ENCODE measurements around the gene RXRG.

The RXRG gene

GRCh38 chr1:165415068-165415467 lies 29.9 kb downstream of the RXRG start:
- TF ChIP-seq, protein P1, sequence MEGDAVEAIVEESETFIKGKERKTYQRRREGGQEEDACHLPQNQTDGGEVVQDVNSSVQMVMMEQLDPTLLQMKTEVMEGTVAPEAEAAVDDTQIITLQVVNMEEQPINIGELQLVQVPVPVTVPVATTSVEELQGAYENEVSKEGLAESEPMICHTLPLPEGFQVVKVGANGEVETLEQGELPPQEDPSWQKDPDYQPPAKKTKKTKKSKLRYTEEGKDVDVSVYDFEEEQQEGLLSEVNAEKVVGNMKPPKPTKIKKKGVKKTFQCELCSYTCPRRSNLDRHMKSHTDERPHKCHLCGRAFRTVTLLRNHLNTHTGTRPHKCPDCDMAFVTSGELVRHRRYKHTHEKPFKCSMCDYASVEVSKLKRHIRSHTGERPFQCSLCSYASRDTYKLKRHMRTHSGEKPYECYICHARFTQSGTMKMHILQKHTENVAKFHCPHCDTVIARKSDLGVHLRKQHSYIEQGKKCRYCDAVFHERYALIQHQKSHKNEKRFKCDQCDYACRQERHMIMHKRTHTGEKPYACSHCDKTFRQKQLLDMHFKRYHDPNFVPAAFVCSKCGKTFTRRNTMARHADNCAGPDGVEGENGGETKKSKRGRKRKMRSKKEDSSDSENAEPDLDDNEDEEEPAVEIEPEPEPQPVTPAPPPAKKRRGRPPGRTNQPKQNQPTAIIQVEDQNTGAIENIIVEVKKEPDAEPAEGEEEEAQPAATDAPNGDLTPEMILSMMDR (IDR thresholded peaks at IDR 0.05; ENCODE audit: low read depth, low read length), result no peak
- no peak overlapping the region for H3K4me3 ChIP-seq (ENCODE audit: low read depth, low read length)

- no peak overlapping the region for H3K4me3 ChIP-seq (ENCODE audit: low read depth, low read length)
- TF ChIP-seq, protein P1 (IDR thresholded peaks at IDR 0.05; ENCODE audit: low read depth, low read length), result no peak
Measured at GRCh38 chr1:165414620-165415019, 30.3 kb downstream of the RXRG start.

GRCh38 chr1:165411396-165411795 lies 33.5 kb downstream of the RXRG start:
- TF ChIP-seq, protein P1 (IDR thresholded peaks at IDR 0.05; ENCODE audit: low read depth, low read length), result no peak

GRCh38 chr1:165409657-165410358 lies 35.1 kb downstream of the RXRG start:
- TF ChIP-seq, protein P1 (IDR thresholded peaks at IDR 0.05; ENCODE audit: low read depth, low read length), result no peak
- no peak overlapping the region for H3K4me3 ChIP-seq (ENCODE audit: low read depth, low read length)

More at GRCh38 chr1:165411396-165411795, 33.5 kb downstream of the RXRG start:
- H3K4me3 ChIP-seq (ENCODE audit: low read depth, low read length), result no peak overlapping the region

DNA sequence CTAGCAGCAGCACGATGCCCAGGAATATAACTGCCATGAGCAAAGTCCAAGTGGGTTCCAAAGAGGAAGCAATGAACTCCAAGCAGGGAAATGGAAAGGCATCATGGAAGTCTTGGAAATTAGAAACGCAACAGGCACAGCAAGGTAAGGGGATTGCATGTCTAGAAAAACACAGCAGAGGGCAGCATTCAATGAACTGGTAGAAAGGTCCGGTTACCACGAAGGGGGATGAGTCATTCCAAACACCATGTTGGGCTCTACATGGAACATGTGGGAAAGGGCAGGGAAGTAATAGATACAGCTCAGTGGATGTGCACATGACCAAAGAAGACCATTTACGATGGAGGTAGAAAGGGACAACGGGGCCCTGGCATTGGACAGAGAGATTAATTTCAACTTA lies 36.4 kb downstream of the RXRG start:
- no peak overlapping the region for H3K4me3 ChIP-seq (ENCODE audit: low read depth, low read length)
- TF ChIP-seq, protein P1 (IDR thresholded peaks at IDR 0.05; ENCODE audit: low read depth, low read length), result 0 out of 2 replicates have a peak, but pooled peaks have one; percentile 9

GRCh38 chr1:165407398-165407797 lies 37.5 kb downstream of the RXRG start:
- H3K4me3 ChIP-seq (ENCODE audit: low read depth, low read length), result no peak overlapping the region
- TF ChIP-seq, protein P1 (IDR thresholded peaks at IDR 0.05; ENCODE audit: low read depth, low read length), result no peak

DNA sequence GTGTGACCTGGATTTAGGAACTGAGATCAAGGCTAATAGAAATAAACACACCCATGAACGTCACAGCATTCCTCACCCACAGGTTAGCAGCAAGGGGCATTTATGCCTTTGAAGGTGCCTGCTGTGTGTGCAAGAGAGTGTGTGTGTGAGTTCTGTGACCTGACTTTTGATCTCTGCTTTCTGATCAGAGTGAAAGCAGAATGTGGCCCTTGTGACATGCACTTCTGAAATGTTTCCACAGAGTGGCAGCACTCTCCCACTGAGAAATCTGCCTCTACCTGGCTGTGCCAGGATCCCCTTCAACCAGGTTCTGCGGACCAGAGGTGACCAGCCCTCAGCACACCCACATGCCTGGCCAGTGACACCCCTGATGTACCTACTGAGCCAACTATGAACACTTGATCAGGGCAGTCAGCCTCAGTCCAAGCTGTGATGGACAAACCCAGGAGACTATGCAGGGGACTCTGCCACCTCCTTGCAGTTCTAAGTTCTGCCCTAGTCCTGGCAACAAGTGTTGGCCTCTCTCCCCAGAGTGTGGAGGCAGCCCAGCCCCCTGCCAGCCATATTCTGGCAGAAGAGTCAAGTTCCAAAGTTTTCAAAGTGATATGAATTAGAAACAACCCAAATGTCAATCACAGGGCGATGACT lies 41.0 kb downstream of the RXRG start:
- TF ChIP-seq, protein P1 (IDR thresholded peaks at IDR 0.05; ENCODE audit: low read depth, low read length), result peak; percentile 24
- H3K4me3 ChIP-seq (ENCODE audit: low read depth, low read length), result no peak overlapping the region

Measured in WI38 (cell line).